ENCODE results near the gene PRSS1.

The PRSS1 gene

DNA sequence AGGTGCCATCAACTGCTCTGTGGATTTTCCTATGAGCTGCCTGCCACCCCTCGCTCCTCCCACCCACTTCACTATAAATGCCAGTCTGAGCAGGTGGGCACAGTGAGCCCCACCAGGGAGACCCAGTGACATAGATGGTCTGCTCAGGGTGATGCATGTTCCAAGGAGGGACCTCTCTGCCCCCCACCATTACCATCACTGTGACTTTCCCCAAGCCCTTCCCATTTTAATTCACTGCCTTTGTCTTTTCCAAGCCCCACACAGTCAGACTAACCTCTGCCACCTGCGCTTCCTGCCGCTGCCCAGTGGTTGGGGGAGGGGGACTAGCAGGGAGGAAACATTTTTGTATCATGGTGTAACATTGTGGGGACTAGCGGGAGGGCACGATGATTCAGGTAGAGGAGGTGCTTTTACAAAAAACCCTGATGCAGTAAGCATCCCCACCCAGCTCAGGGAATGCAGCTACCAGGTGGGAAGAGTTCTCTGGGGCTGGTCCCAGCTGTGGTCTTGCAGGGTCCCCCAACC is 46.1 kb downstream of the PRSS1 start:
- DNase-seq (ENCODE audit: low spot score): no peak
- in situ Hi-C loops (cut with MboI; ENCODE audit: low pct_unique_long_range_greater_than_20kb, low sequenced_read_pairs, unreplicated experiment): no loop called here
- TF ChIP-seq, protein P1, sequence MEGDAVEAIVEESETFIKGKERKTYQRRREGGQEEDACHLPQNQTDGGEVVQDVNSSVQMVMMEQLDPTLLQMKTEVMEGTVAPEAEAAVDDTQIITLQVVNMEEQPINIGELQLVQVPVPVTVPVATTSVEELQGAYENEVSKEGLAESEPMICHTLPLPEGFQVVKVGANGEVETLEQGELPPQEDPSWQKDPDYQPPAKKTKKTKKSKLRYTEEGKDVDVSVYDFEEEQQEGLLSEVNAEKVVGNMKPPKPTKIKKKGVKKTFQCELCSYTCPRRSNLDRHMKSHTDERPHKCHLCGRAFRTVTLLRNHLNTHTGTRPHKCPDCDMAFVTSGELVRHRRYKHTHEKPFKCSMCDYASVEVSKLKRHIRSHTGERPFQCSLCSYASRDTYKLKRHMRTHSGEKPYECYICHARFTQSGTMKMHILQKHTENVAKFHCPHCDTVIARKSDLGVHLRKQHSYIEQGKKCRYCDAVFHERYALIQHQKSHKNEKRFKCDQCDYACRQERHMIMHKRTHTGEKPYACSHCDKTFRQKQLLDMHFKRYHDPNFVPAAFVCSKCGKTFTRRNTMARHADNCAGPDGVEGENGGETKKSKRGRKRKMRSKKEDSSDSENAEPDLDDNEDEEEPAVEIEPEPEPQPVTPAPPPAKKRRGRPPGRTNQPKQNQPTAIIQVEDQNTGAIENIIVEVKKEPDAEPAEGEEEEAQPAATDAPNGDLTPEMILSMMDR (IDR thresholded peaks at IDR 0.05; ENCODE audit: extremely low read depth, insufficient read depth, missing control alignments): no peak

DNA sequence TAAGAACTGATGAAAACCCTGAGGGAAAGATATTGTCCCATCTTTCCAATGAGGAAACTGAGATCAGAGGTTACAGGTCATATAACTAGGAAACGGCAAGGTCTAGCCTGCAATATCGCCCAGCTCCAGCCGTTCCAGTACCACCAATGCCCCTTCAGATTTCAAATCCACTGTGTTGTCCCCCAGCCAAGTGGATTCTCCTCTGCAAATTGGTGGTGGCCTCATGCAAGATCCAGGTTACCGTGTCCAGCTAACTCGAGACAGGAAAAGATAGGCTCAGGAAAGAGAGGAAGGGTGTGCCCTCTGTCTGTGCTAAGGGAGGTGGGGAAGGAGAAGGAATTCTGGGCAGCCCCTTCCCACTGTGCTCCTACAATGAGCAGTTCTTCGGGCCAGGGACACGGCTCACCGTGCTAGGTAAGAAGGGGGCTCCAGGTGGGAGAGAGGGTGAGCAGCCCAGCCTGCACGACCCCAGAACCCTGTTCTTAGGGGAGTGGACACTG is 46.8 kb downstream of the PRSS1 start:
- no peak for DNase-seq (ENCODE audit: low spot score)
- TF ChIP-seq, protein P1 (IDR thresholded peaks at IDR 0.05; ENCODE audit: extremely low read depth, insufficient read depth, missing control alignments): no peak
- in situ Hi-C loops (cut with MboI; ENCODE audit: low pct_unique_long_range_greater_than_20kb, low sequenced_read_pairs, unreplicated experiment): no loop called here

DNA sequence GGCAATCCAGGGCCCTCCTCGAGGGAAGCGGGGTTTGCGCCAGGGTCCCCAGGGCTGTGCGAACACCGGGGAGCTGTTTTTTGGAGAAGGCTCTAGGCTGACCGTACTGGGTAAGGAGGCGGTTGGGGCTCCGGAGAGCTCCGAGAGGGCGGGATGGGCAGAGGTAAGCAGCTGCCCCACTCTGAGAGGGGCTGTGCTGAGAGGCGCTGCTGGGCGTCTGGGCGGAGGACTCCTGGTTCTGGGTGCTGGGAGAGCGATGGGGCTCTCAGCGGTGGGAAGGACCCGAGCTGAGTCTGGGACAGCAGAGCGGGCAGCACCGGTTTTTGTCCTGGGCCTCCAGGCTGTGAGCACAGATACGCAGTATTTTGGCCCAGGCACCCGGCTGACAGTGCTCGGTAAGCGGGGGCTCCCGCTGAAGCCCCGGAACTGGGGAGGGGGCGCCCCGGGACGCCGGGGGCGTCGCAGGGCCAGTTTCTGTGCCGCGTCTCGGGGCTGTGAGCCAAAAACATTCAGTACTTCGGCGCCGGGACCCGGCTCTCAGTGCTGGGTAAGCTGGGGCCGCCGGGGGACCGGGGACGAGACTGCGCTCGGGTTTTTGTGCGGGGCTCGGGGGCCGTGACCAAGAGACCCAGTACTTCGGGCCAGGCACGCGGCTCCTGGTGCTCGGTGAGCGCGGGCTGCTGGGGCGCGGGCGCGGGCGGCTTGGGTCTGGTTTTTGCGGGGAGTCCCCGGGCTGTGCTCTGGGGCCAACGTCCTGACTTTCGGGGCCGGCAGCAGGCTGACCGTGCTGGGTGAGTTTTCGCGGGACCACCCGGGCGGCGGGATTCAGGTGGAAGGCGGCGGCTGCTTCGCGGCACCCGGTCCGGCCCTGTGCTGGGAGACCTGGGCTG is 47.5 kb downstream of the PRSS1 start:
- TF ChIP-seq, protein P1 (IDR thresholded peaks at IDR 0.05; ENCODE audit: extremely low read depth, insufficient read depth, missing control alignments): no peak
- peak; percentile 50 for DNase-seq (ENCODE audit: low spot score)
- in situ Hi-C loops (cut with MboI; ENCODE audit: low pct_unique_long_range_greater_than_20kb, low sequenced_read_pairs, unreplicated experiment): no loop called here

DNA sequence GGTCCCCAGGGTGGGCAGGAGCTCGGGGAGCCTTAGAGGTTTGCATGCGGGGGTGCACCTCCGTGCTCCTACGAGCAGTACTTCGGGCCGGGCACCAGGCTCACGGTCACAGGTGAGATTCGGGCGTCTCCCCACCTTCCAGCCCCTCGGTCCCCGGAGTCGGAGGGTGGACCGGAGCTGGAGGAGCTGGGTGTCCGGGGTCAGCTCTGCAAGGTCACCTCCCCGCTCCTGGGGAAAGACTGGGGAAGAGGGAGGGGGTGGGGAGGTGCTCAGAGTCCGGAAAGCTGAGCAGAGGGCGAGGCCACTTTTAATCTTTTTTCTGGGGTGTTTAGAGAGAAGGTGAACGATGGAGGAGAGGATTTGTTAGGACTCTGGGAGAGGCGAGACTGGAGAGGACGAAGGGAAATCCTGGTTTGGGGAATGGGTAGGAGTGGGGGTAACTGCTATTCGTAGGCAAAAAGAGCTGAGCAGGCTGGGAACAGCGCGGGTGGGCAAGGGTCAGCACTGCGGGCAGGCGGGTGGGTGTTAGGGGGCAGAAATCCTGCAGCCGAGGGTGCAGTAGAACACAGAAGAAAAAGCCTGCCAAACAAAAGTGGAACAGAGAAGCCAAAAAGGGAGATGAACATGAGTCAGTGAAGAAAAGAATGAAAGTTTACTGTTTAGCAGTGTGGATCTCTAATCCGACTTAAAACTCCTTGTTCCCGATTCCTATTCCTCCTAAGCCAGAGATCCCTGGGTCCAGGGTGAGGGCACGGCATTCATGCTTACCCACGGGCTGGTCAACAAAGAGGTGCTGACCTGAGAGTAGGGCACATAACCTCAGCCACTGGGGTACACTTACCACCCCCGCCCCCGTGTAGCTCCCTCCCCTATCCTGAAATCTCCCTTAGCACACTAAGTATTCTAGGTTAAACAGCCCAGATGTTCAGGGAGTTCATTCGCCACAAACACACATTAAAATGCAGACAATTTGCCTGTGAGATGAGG is 48.4 kb downstream of the PRSS1 start:
- TF ChIP-seq, protein P1 (IDR thresholded peaks at IDR 0.05; ENCODE audit: extremely low read depth, insufficient read depth, missing control alignments): no peak
- peak; percentile 52 for DNase-seq (ENCODE audit: low spot score)
- in situ Hi-C loops (cut with MboI; ENCODE audit: low pct_unique_long_range_greater_than_20kb, low sequenced_read_pairs, unreplicated experiment): no loop called here

DNA sequence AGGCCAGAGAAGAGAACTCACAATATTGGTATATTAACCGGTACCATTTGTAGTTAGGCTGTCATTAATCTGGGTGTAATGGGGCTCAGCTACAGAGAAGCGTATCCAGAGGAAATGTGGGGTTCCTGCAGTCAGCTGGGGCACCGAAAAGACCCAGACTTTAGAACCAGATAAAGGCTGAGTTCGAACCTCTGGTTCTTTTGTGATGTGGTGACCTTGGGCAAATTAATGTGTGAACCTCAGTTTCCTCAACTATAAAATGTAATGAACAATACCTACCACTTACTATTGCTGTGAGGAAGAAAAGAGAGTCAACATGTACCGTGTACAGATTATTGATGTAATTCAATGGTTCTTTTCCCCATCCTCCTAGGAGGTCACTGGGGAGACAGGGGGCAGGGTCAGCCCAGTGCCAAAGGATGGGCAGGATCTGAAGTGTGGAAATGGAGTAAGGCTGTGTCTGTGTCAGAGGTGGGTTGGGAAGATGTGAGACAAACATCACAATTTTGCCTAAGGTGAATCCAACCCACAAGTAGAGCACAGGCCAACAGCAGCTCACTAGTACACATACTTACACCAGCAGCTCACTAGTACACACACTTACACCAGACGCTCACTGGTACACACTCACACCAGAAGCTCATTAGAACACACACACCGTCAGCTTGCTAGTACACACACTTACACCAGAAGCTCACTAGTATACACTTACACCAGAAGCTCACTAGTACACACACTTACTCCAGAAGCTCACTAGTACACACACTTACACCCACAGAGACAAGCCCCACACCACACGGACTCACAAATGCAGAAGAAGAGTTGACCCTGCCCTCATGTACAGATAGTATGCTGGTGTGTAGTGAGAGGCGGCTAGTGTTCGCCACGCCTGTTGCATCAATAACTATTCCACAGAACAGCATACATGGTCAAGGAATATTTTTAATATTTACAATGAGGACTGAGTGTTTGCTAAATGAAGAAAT is 49.5 kb downstream of the PRSS1 start:
- in situ Hi-C loops (cut with MboI; ENCODE audit: low pct_unique_long_range_greater_than_20kb, low sequenced_read_pairs, unreplicated experiment): no loop called here
- TF ChIP-seq, protein P1 (IDR thresholded peaks at IDR 0.05; ENCODE audit: extremely low read depth, insufficient read depth, missing control alignments): no peak

More for the DNA sequence above, 49.5 kb downstream of the PRSS1 start:
- peak; percentile 31 for DNase-seq (ENCODE audit: low spot score)

Data from GM13977 (cell line).